Fibroblast of peridontal ligament (primary cell): ENCODE data around the gene TTLL11.

Experiments used
- DNase-seq: peaks from one replicate; pipeline ENCODE4 v3.0.0-alpha.2; 2010; ENCODE audit errors: extremely low read depth

Gene TTLL11

DNA sequence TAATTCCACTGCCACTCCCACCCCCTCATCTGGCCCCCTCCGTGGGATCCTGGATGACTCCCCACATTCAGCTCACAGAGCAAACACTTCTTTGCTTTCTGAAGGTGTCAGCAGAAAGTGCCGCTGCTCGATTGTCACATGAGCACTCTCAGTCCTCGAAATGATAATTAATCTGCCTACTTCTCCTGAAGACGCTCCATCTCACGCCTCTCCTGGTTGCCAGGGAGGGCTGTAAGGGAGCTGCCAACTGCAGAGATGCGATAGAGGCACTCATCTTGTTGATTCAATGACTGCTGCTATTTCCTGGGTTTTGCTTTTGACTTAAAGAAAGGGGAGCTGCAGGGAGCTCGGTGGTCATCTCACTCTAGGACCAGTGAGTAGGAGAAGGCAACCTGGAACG lies 235.2 kb downstream of the TTLL11 start:
- no peak for DNase-seq

DNA sequence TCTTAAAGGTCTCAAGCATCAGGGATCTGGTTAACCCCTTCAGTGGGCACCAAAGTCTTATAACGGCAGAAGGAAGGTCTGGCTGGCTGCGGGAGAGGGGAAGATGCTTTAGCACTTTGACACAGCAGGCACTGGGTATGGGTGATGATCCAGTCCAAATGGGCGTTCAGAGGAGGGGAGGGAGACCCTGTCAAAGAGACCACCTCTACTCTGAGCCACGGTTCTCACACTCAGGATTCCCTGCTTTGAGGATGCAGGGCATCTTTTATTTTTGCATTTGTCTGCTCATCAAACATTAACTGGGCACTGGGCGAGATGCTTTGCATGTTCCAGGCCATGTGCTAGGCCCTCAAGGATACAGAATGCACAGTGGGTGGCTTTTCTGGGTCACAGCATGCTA lies 237.6 kb downstream of the TTLL11 start:
- no peak for DNase-seq

DNA sequence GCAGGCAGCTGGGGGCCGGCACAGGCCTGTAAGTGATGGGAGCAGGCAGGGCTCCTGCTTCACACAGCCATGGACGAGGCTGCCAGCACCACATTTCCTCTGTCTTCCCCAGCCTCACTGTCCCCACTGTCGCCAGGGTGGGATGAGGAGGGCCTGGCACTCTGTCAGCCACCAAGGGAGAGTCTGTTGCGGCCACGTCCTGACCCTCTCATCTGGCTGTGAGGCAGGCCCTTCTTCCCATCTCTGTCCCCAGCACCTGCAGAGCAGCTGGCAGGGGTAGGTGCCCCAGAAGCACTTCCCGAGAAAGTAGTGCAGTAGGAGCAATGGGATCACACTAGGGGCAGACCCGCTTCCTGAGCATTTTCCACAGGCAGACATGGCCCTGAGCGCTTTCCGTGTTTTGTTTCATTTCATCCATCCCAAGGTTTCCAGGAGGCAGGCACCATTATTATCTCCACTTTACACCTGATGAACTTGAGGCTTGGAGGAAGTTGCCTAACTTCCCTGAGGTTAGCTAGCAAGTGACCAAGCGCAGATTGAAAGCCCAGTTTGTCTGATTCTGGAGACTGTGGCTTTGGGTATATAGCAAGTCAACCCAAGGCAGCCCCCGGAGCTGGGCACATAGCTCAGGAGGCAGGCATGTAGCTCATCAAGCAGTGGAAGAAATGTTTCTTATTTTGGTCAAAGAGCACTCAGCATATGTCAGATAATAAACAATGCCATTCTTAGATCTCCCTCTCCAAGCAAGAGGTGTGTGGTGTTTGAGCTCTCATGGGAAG lies 239.3 kb downstream of the TTLL11 start:
- no peak for DNase-seq

DNA sequence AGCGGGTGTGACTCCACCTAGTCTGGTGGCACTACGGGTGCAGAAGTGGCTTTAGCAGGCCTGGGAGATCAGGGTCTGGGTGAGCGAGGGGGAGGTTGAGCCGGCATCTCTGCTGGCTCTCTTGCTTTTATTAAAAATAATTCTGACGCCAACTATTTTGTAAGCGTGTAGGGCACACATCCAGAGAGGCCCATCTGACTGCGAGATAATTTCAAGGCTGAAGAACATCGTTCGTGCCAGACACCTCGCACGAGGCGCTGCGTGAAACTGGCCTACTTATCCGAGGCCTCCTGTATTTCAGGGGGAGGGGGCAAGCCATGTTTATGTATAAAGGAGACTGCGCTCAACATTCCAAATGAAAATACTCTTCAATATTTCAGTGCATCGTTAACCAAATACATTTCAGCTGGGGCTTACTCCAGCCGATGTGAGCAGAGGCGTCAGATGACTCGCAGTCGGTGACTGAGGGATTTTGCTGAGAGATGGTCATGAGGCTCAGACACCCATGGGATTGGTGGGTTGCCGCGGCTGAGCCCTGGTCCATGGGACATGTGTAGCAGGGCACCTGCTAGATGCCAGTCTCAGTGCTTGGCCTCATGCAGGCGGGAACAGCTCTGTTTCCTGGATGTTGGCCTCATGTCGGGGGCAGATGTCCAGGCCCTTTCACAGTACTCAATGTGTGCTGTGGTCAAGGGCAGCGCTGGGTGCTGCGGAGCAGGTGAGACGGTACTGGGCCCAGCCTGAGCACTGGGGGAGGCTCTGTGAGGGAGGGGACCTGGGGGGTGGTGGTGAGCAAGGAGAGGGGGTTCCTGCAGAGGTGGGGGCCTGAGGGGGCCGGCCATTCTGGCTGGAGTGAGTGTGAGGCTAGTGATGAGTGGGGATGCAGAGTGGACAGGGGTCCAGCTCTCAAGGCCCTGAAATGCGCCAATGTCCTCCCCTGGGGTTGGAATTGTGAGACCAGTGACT lies 240.2 kb downstream of the TTLL11 start:
- no peak for DNase-seq

DNA sequence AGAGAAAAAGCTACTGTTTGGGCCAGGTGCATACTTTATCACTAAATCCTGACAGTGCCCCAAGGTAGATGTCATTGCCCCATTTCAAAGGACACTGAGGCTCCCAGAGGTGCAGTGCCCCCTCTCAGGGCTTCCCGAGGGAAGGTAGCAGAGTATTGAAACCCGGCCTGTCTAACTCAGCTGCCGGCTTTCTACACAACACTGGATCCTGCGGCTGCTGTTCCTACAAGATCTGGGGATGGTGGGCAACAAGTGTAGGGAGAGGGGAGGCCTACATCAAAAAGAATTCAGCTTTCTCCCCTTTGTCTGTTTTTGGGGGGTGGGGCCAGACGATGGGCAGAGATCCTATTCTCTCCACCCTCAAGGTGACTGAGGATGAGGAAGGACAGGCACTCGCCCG lies 240.9 kb downstream of the TTLL11 start:
- DNase-seq, result no peak

DNA sequence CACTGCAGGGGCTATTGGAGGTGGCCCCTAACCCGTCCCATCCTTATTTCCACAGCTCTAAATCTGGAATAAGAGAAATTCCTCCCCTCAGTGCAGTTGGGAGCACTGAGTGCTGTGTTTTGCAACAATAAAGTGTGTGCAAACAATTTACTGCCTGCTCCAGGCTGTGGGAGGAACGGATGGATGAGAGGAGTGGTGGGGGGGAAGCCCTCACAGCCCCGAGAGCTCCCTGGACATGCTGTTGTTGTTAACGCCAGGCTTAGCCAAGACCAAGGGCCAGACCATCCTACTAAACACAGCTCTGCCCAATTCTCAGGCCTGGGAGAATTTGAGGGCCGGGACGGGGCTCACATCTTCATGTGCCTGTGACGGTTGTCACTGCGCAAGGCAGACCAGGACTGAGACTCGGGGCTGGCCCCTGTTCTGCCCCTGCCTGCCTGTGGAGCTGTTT lies 241.4 kb downstream of the TTLL11 start:
- no peak for DNase-seq

DNA sequence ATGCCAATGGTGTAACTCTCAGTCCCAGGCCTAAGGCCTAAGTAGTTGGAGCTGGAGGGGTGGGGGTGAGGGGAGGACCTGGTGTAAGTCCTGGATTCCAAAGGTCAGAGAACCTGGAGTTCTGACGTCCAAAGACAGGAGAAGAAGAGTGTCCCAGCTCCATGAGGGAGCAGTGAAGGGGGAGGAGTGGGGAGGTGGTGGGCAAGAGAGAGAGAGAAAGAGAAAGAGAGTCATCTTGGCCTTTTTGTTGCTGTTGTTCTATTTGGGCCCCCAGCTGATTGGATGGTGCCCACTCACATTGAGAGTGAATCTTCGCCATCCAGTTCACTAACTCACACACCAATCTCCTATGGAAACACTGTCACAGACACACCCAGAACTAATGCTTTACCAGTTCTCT lies 242.7 kb downstream of the TTLL11 start:
- DNase-seq, result no peak

DNA sequence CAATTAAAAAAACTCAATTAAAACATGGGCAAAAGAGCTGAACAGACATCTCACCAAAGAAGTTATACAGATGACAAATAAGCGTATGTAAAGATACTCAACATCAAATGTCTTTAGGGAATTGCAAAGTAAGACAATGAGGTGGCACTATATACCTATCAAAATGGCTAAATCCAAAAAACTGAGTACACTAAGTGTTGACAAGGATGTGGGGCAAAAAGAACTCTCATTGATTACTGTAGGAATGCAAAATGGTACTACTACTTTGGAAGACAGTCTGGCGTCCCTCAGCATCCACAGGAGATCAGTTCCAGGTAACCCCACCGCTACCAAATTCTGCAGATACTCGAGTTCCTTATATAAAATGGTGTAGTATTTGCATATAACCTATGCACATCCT lies 243.6 kb downstream of the TTLL11 start:
- DNase-seq, result no peak

DNA sequence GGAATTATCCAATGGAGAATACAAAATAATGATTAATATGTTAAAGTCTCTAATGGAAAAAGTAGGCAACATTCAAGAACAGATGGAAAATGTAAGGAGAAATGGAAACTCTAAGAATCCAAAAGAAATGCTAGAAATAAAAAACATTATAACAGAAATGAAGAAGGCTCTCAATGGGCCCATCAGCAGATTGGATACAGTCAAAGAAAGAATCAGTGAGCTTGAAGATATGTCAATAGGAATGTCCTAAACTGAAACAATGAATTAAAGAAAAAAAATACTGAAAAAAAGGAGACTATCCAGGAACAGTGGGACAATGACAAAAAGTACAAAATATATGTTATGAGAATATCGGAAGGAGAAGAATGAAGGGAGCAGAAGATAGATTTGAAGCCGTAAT lies 248.5 kb downstream of the TTLL11 start:
- DNase-seq, result no peak

DNA sequence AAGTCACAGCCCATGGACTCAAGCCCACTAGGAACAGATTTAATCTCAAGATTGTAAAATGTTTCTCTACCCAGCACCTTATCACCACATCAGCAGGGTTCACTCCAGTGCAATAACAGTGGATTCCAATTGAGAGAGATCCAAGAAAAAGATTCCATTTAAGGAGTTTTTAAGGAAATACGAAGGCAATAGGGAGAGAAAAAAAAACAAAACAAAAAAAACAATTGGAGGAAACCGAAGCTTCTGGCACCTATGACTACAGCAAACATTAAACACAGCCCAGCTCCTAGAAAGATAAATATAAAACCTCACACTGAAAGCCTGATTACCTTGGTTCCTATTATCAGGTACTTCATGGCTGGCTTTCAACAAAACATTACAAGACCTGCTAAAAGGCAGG lies 249.0 kb downstream of the TTLL11 start:
- peak; percentile 44 for DNase-seq

DNA sequence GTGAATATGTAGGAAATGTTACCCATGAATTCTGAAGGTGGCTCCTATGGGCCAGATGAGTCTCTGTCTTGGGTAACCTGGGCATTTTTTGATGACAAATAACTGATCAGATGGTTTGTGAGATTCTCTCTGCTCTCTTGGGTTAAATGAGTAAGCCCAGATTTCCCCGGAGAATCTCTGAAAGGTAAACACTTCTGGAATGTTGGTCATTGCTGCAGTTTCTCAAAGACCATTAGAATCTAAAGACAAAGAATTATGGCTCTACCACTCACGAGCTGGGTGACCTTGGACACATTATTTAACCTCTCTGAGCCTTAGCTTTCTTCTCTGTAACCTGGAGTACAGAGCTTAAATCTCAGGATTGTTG lies 250.5 kb downstream of the TTLL11 start:
- DNase-seq, result peak; percentile 74

DNA sequence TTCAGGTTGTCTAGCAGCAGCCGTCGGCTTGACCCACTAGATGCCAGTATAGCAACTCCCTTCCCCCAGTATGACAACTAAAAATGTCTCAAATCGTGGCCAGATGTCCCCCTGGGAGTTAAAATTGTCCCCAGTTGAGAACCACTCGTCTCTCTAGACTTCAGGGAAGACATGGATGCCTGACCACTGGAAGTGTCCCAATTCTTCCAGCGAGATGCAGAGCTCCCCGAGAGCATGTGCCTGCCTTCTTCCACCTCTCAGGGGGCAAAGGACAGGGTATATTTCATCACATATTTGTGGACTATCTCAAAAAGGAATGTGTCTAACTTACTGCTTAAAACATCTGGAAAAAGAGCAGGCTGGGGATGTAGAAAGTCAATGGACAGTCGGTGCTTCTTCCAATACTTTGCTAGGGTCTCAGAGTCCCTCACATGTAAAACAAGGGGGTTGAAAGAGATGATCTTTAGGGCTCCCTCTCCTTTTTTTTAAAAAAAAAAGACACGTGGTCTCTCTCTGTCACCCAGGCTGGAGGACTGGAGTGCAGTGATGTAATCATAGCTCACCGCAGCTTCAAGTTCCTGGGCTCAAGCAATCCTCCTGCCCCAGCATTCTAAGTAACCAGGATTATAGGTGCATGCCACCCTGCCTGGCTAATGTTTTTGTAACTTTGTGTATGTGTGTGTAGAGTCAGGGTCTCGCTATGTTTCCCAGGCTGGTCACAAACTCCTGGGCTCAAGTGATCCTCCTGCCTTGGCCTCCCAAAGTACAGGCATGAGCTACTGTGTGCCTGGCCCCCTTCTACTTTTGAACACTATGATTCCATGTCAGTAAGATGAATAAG lies 251.1 kb downstream of the TTLL11 start:
- peak; percentile 45 for DNase-seq

DNA sequence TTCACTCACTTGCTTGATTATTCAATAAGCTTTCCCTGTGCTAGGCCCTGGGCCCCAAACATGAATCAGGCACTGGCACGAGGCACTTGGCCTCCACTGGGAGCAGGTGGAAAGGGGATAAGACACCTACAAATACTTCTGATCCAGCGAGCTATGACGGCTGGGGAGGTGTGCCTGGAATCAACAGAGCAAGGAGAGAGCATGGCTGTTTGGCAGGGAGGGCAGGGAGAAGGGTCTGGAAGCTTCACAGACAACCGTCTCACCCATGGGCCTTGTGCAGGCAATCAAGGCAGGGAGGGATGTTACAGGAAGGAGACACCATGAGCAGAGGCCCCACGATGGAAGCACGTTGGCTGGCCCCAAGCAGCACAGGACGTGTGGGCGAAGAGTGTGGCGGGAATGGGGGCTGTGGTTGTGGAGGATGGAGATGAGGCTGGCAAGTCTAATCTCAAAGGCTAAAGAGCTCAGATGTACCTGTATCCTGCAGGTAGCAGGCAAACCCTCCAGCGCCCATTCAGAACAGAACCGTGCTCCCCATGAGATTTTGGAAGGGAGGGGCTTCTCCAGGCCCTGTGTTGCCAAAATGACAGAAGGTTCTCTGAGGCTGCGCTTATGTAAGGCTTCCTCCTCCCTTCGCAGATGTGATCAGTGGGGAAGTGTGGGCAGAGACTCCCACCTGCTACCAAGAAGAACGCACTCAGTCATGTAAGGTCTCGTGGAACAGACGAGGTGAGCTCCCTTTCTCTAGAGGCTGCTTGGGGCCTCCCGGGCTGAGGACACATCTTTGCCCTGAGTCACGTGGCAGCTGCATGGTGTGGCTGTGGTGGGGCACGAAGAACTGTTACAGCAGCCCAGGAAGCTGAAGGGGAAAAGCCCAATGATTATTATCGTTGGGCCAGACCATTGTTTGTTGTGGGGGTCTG lies 252.0 kb downstream of the TTLL11 start:
- no peak for DNase-seq

DNA sequence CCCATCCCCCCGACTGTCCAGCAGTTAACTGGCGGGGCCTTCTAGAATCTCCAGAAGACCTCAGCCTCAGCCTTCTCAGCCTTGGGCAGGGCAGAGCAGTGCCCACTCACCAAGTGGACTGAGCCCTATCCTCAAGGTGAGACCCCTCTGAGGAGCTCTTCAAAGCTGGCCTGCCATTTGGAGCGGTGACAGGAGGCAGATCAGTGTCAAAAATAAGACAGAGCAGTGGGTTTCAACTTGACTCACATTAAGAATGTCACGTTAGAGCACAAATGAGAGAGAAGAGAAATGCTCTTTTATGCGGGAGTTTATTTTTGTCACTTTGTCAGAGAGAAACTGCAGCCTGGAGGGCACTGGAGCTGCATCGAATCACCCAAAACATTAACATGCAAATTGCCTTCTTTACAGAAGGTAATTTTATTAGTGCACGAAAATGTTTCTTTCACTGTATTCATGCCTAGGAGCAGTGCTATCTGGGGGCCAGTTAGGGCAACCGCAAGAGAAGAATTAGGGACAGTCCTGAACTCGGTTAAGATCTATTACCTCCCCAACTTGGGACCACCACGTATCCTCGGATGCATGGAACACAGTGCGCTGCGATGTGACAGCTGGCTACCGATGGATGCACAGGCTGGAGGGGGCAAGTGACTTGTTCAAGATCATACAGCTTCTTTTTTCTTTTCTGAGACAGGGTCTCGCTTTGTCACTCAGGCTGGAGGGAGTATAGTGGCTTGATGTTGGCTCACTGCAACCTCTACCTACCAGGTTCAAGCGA lies 253.2 kb downstream of the TTLL11 start:
- no peak for DNase-seq

DNA sequence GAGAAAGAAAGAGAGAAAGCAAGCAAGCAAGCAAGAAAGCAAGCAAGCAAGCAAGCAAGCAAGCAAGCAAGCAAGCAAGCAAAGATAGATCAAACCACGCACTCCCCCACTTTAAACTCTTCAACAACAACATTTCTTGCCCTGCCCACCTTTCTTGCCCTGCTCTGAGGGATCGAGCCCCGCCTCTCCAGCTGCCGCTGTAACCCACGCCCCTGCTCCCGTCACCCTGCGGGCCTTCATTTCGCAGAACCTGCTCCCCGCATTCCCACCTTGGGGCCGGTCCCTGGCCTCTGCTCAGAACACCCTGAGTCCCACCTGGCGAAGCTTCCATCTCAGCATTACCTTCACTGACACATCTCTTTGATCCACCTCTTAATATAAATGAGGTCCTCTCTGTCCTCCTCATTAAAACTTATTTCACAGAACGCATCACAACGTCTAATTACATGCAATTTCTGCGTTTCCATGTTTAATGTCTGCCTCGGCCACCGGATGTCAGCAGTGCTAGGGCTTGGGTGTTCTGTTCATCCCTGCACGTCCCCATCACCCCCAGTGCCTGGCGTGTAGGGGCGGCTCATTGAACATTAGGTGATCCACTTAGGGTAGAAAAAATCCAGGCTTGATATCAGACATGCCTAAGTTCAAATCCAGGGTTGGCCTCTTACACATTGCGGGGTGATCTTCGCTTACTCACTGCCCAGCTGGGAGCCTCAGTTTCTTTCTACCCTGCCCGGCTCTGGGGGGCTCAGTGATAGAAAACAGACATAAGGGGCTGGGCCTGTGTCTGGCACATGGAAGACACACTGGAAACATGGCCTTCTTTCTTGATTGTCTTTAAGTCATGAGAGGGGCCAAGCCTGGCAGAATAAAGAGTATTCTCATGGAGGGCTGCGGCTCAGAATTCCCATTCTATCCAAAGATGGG lies 254.1 kb downstream of the TTLL11 start:
- DNase-seq, result no peak

DNA sequence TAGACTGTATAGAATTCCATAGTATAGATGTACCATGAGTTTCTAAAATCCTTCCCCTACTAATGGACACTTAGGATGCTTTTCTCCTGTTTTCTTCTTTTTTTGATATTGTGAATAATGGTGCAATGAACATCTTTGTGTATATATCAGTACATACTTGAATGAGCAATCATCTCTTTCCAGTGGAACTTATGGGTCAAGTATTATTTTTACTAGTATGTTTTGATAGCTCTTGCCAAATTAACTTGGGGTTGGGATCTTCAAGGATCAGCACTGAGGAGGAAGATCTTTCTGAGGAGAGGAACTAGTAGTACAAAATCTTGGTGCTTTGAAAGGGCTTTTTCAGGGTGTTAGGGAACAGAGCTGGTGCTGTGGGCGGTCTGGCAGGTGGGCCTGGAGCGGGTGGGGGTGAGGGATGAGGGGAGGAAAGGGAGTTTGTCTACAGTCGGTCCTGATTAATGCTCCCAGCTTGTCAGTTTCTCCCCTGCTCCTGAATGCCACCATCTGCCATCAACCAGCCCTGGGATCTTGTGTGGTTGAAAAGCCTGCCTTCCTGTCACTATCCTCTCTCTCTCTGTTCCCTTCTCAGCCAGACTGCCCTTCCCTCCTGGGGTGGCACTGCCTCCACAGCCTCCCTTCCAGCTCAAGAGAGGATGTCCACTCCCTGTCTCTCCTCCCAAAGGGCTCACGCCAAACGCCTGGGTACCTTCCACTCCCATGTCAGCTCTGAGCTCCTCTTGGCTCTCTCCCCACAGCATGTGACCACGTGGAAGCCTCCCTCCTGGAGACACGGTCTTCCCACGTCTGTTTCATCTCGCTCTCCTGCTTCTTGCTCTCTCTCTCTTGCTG lies 255.8 kb downstream of the TTLL11 start:
- peak; percentile 68 for DNase-seq

DNA sequence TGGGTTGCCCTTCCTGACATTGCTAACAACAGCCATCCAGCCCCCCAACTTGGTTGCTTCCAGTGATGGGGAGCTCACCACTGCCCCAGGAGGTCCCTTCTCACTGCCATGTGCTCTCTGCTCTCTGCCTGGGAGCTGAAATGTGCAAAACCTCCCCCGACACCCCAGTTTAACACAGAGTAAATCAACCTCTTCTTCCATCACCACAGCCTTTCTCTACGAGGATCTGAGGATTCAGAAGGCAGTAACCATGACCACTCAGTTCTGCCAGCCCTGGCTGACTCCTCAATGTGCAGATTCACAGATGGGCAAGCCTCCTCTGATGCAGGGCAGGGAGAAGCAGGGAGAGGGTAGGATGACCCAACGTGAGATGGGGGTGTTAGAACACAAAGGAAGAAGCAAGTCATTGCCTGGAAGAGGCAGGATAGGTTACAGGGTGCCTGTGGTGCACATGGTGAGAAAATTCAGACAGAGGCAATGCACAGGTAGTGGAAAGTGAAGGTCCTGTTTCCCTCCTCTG lies 256.7 kb downstream of the TTLL11 start:
- no peak for DNase-seq
